MV-4-11 (cell line): ENCODE results near the gene ARL2BP.

Experiments used
- DNase-seq: peaks from one replicate; lab custom pipeline; 2025; lab: John Stamatoyannopoulos, UW

Gene ARL2BP

GRCh38 chr16:57283214-57283958 is 38.3 kb downstream of the ARL2BP start:
- DNase-seq, result no peak

GRCh38 chr16:57283959-57284208 is 38.8 kb downstream of the ARL2BP start:
- no peak for DNase-seq

GRCh38 chr16:57284209-57284951 is 39.3 kb downstream of the ARL2BP start, which contains the start of gene PLLP:
PLLP (minus strand) TSS chr16:57284672; CDS start chr16:57284540, 132 bp downstream.
- no peak for DNase-seq

GRCh38 chr16:57284952-57285363 is 39.9 kb downstream of the ARL2BP start:
- no peak for DNase-seq

- DNase-seq, result no peak
Observed at GRCh38 chr16:57285379-57285778, 40.3 kb downstream of the ARL2BP start.

GRCh38 chr16:57289391-57290257 is 44.6 kb downstream of the ARL2BP start:
- no peak for DNase-seq

- peak; percentile 53 for DNase-seq
Observed at GRCh38 chr16:57297856-57298255, 52.8 kb downstream of the ARL2BP start.

- no peak for DNase-seq
Observed at GRCh38 chr16:57299009-57299718, 54.1 kb downstream of the ARL2BP start.

GRCh38 chr16:57299719-57300386 is 54.8 kb downstream of the ARL2BP start:
- DNase-seq, result peak; percentile 93

GRCh38 chr16:57300387-57301125 is 55.5 kb downstream of the ARL2BP start:
- DNase-seq, result peak; percentile 99

GRCh38 chr16:57301126-57301817 is 56.2 kb downstream of the ARL2BP start:
- DNase-seq, result no peak
